ENCODE measurements around the gene TRAPPC11.

GRCh38 chr4:183702492-183702891 lies 43.4 kb downstream of the TRAPPC11 start:
- TF ChIP-seq, protein P1, sequence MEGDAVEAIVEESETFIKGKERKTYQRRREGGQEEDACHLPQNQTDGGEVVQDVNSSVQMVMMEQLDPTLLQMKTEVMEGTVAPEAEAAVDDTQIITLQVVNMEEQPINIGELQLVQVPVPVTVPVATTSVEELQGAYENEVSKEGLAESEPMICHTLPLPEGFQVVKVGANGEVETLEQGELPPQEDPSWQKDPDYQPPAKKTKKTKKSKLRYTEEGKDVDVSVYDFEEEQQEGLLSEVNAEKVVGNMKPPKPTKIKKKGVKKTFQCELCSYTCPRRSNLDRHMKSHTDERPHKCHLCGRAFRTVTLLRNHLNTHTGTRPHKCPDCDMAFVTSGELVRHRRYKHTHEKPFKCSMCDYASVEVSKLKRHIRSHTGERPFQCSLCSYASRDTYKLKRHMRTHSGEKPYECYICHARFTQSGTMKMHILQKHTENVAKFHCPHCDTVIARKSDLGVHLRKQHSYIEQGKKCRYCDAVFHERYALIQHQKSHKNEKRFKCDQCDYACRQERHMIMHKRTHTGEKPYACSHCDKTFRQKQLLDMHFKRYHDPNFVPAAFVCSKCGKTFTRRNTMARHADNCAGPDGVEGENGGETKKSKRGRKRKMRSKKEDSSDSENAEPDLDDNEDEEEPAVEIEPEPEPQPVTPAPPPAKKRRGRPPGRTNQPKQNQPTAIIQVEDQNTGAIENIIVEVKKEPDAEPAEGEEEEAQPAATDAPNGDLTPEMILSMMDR (IDR thresholded peaks at IDR 0.05) = no peak
- TF ChIP-seq MAX (IDR thresholded peaks at IDR 0.05; ENCODE audit: low read depth) (no peak), SIN3A (IDR thresholded peaks at IDR 0.05; ENCODE audit: borderline replicate concordance, low read depth, low read length) (no peak), YY1 (IDR thresholded peaks at IDR 0.05; ENCODE audit: low read depth) (no peak)
